ENCODE results near the gene SGIP1. TPM values are rescaled to one million over a fixed set of nuclear protein-coding genes. Genes with fewer than 3 reads are reported as not detected.
A peak's percentile ranks its signal among the peaks of the same experiment; 100 is the strongest.
"Not testable (repeated sequence)": the region's sequence is repeated elsewhere in the genome, so short reads cannot be mapped to it uniquely, and the experiment has no call there.

The SGIP1 gene
- total RNA-seq, 2 experiments from 2014 or later, result 0.07 TPM; not detected in 1

- Mint-ChIP-seq H3K9me3 (no peaks in the 10 kb centered on the region), H3K4me3 (no peak overlapping the region), H3K27ac (no peak overlapping the region), H3K4me1 (ENCODE audit: low read depth) (no peaks in the 10 kb centered on the region), H3K36me3 (ENCODE audit: low read depth) (no peaks in the 10 kb centered on the region), H3K27me3 (ENCODE audit: low read depth) (peaks cover 6% of the 10 kb centered on the region)
- intact Hi-C loops (cut with micrococcal nuclease), result no loop called here
- no peak for DNase-seq
- CTCF ChIA-PET, result interaction anchor here (0.6 kb wide), 1 partner anchor 118 kb away, joined by 3 read pairs; no protein-coding TSS in a partner anchor
Measured at GRCh38 chr1:66695116-66695515, 161.2 kb downstream of the SGIP1 start.

DNA sequence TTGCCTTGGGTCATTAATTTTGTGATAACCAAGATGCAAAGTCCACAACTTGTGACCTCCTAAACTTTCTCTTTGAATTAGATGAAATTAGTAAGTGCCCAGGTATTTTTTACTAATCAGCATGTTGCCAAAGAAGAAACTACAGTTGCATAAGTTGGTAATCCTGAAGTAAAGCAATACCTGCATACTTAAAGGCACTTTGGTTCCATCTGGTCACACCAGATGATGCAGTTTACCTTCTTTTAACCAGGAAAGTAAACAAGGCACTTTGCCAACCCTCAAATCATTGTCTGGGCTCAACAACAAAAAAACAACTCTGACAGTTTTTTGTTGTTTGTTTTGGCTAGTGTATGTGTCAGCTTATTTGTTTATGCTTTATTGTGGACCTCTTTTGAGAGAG, 162.8 kb downstream of the SGIP1 start:
- CTCF ChIA-PET, result no interaction called here
- DNase-seq, result no peak
- no peaks in the 10 kb centered on the region for H3K4me1 Mint-ChIP-seq (ENCODE audit: low read depth)
- no peak overlapping the region for H3K4me3 Mint-ChIP-seq
- intact Hi-C loops (cut with micrococcal nuclease), result no loop called here
- no peaks in the 10 kb centered on the region for H3K36me3 Mint-ChIP-seq (ENCODE audit: low read depth)
- no peaks in the 10 kb centered on the region for H3K9me3 Mint-ChIP-seq
- H3K27ac Mint-ChIP-seq, result no peak overlapping the region
- peaks cover 3% of the 10 kb centered on the region for H3K27me3 Mint-ChIP-seq (ENCODE audit: low read depth)

- CTCF ChIA-PET, result no interaction called here
- intact Hi-C loops (cut with micrococcal nuclease), result no loop called here
- Mint-ChIP-seq H3K36me3 (ENCODE audit: low read depth) (no peaks in the 10 kb centered on the region), H3K27ac (no peak overlapping the region), H3K9me3 (no peaks in the 10 kb centered on the region), H3K4me3 (no peak overlapping the region), H3K4me1 (ENCODE audit: low read depth) (no peaks in the 10 kb centered on the region), H3K27me3 (ENCODE audit: low read depth) (no peaks in the 10 kb centered on the region)
- DNase-seq, result peak; percentile 7
Measured at GRCh38 chr1:66699213-66699612, 165.3 kb downstream of the SGIP1 start.

GRCh38 chr1:66704177-66704875, 170.4 kb downstream of the SGIP1 start:
- Mint-ChIP-seq H3K9me3 (no peaks in the 10 kb centered on the region), H3K4me1 (ENCODE audit: low read depth) (no peaks in the 10 kb centered on the region), H3K36me3 (ENCODE audit: low read depth) (no peaks in the 10 kb centered on the region), H3K27ac (no peak overlapping the region), H3K4me3 (no peak overlapping the region), H3K27me3 (ENCODE audit: low read depth) (peaks cover 4% of the 10 kb centered on the region)
- no peak for DNase-seq
- CTCF ChIA-PET, result no interaction called here
- intact Hi-C loops (cut with micrococcal nuclease), result no loop called here

DNA sequence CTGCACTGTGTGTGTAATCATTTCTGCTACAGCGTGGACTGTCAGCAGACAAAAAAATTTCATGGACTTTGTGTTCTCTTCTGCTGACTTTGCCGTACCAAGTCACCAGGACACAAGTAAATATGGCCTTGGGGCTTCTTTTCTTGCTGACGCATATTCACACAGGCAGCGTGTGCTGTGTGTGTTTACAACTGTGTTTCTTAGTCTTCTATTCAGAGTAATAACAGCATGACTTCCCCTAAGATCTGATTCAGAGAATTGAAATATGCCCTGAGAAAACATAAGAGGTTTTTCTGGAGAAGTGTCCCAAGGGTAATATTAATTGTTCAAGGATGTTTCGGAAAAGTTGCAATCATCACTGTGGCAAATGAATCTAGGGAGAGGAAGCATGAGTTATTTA, 171.2 kb downstream of the SGIP1 start:
- Mint-ChIP-seq H3K9me3 (no peaks in the 10 kb centered on the region), H3K36me3 (ENCODE audit: low read depth) (no peaks in the 10 kb centered on the region), H3K4me3 (no peak overlapping the region), H3K27me3 (ENCODE audit: low read depth) (peaks cover 6% of the 10 kb centered on the region), H3K4me1 (ENCODE audit: low read depth) (no peaks in the 10 kb centered on the region), H3K27ac (no peak overlapping the region)
- intact Hi-C loops (cut with micrococcal nuclease), result no loop called here
- CTCF ChIA-PET, result no interaction called here
- no peak for DNase-seq

DNA sequence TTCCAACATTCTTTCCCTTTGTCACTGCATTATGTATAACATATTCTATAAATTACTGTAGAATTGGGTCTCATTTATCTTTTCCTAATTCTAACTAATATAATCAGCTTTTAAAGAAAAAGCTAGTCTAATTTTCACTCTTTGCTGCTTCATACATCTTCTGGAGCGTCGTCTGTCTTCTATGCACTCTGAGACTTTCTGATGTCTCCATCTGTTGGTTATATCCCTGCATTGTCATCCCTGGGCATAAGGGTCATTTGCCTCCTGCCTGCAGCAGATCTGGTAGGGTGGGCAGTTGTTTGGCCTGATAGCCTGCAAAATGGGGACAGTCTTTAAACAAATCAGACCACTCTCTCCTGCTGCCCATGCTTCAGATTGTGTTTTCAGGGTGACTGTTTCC, 177.5 kb downstream of the SGIP1 start:
- CTCF ChIA-PET, result interaction anchor here (0.9 kb wide), 1 partner anchor 14 kb away, joined by 3 read pairs; no protein-coding TSS in a partner anchor
- DNase-seq, result no peak
- Mint-ChIP-seq H3K9me3 (no peaks in the 10 kb centered on the region), H3K27ac (no peak overlapping the region), H3K27me3 (ENCODE audit: low read depth) (peaks cover 4% of the 10 kb centered on the region), H3K4me1 (ENCODE audit: low read depth) (no peaks in the 10 kb centered on the region), H3K4me3 (no peak overlapping the region), H3K36me3 (ENCODE audit: low read depth) (no peaks in the 10 kb centered on the region)
- intact Hi-C loops (cut with micrococcal nuclease), result no loop called here

DNA sequence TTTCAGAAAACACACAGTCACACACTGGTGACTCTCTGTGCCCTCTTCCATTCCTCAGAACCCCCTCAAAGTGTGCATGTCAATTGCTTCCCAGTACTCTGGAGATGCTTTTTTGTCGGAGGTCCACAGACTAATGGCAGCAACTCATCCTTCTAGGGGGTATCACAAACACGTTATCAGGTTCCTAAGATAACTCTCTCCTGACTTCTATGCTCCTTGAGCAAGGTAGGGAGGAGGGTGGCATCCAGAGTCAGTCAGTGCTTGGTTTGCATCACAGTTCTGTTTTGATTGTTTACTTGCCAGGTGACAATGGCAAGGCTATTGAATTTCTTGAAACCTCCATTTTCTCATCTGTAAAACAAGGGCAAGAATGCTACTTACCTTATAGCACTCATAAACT, 178.9 kb downstream of the SGIP1 start:
- Mint-ChIP-seq H3K36me3 (ENCODE audit: low read depth) (no peaks in the 10 kb centered on the region), H3K27me3 (ENCODE audit: low read depth) (peaks cover 4% of the 10 kb centered on the region), H3K27ac (no peak overlapping the region), H3K4me1 (ENCODE audit: low read depth) (no peaks in the 10 kb centered on the region), H3K9me3 (no peaks in the 10 kb centered on the region), H3K4me3 (no peak overlapping the region)
- DNase-seq, result no peak
- CTCF ChIA-PET, result no interaction called here
- intact Hi-C loops (cut with micrococcal nuclease), result no loop called here

DNA sequence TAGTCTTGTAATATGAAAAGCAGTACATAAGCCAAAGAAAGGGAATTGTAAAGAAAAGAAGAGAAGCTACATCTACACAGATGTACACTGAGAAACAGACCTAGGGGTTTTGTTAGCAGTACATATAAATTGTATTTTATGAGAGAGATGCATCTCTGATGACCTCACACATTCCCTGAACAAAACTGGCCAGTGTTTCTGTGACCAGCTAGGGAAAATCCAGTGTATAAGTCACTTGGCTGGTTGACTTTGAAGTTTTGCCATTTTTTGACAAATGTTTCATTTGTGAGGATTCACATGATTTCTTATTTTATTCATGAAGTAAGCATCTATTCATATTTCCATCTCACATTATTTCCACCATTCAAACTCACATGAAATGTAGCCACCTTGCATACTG, 190.0 kb downstream of the SGIP1 start:
- no peak for DNase-seq
- no peaks in the 10 kb centered on the region for H3K9me3 Mint-ChIP-seq
- intact Hi-C loops (cut with micrococcal nuclease), result no loop called here
- CTCF ChIA-PET, result no interaction called here
- H3K27me3 Mint-ChIP-seq (ENCODE audit: low read depth), result peaks cover 4% of the 10 kb centered on the region
- no peaks in the 10 kb centered on the region for H3K36me3 Mint-ChIP-seq (ENCODE audit: low read depth)
- no peak overlapping the region for H3K4me3 Mint-ChIP-seq
- no peak overlapping the region for H3K27ac Mint-ChIP-seq
- peaks cover 8% of the 10 kb centered on the region for H3K4me1 Mint-ChIP-seq (ENCODE audit: low read depth)

GRCh38 chr1:66725885-66726665, 192.1 kb downstream of the SGIP1 start:
- CTCF ChIA-PET, result interaction anchor here (0.6 to 3.7 kb wide), 16 partner anchors 9 to 485 kb away, joined by 3 to 22 read pairs (median 5); no protein-coding TSS in a partner anchor
- Mint-ChIP-seq H3K9me3 (no peaks in the 10 kb centered on the region), H3K4me3 (no peak overlapping the region), H3K36me3 (ENCODE audit: low read depth) (no peaks in the 10 kb centered on the region), H3K27ac (no peak overlapping the region), H3K4me1 (ENCODE audit: low read depth) (peaks cover 14% of the 10 kb centered on the region), H3K27me3 (ENCODE audit: low read depth) (peaks cover 4% of the 10 kb centered on the region)
- intact Hi-C loops (cut with micrococcal nuclease), result loop anchor here (1.0 to 5.0 kb wide), 9 partner anchors 119 to 1659 kb away; no protein-coding TSS in a partner anchor
- peak; percentile 78 for DNase-seq

- intact Hi-C loops (cut with micrococcal nuclease), result loop anchor here (5.0 kb wide), 3 partner anchors 356 to 1661 kb away; no protein-coding TSS in a partner anchor
- CTCF ChIA-PET, result interaction anchor here (0.7 to 3.7 kb wide), 2 partner anchors 11 to 35 kb away, joined by 4 to 22 read pairs; no protein-coding TSS in a partner anchor
- no peak overlapping the region for H3K27ac Mint-ChIP-seq
- no peaks in the 10 kb centered on the region for H3K27me3 Mint-ChIP-seq (ENCODE audit: low read depth)
- no peak overlapping the region for H3K4me3 Mint-ChIP-seq
- peaks cover 24% of the 10 kb centered on the region for H3K4me1 Mint-ChIP-seq (ENCODE audit: low read depth)
- no peak for DNase-seq
- no peaks in the 10 kb centered on the region for H3K36me3 Mint-ChIP-seq (ENCODE audit: low read depth)
- H3K9me3 Mint-ChIP-seq, result no peaks in the 10 kb centered on the region
Measured at GRCh38 chr1:66728021-66728420, 194.1 kb downstream of the SGIP1 start.

GRCh38 chr1:66728716-66729115, 194.8 kb downstream of the SGIP1 start:
- H3K9me3 Mint-ChIP-seq; DNase-seq; H3K27ac Mint-ChIP-seq; H3K36me3 Mint-ChIP-seq (ENCODE audit: low read depth); H3K27me3 Mint-ChIP-seq (ENCODE audit: low read depth); H3K4me3 Mint-ChIP-seq: not testable (repeated sequence)
- CTCF ChIA-PET, result interaction anchor here (0.7 kb wide), 1 partner anchor 36 kb away, joined by 4 read pairs; no protein-coding TSS in a partner anchor
- H3K4me1 Mint-ChIP-seq (ENCODE audit: low read depth), result peaks cover 26% of the 10 kb centered on the region
- intact Hi-C loops (cut with micrococcal nuclease), result loop anchor here (1.0 to 5.0 kb wide), 4 partner anchors 197 to 1661 kb away; no protein-coding TSS in a partner anchor

GRCh38 chr1:66729119-66729518, 195.2 kb downstream of the SGIP1 start:
- H3K27ac Mint-ChIP-seq, result peak overlapping the region; percentile 57
- H3K36me3 Mint-ChIP-seq (ENCODE audit: low read depth), result no peaks in the 10 kb centered on the region
- H3K27me3 Mint-ChIP-seq (ENCODE audit: low read depth), result no peaks in the 10 kb centered on the region
- DNase-seq, result peak; percentile 69
- CTCF ChIA-PET, result no interaction called here
- intact Hi-C loops (cut with micrococcal nuclease), result loop anchor here (1.0 to 5.0 kb wide), 4 partner anchors 196 to 1662 kb away; no protein-coding TSS in a partner anchor
- H3K9me3 Mint-ChIP-seq, result no peaks in the 10 kb centered on the region
- H3K4me3 Mint-ChIP-seq, result no peak overlapping the region
- peaks cover 26% of the 10 kb centered on the region for H3K4me1 Mint-ChIP-seq (ENCODE audit: low read depth)
